DLD1 (cell line): ENCODE results near the gene UCK1.
"Not testable (repeated sequence)": the region's sequence is repeated elsewhere in the genome, so short reads cannot be mapped to it uniquely, and the experiment has no call there.

Experiments used
- in situ Hi-C: cut with HindIII; loops from 2 replicates; pipeline ENCODE4 v1.10.0; 2017; ENCODE audit warnings: low sequenced_read_pairs

The UCK1 gene

DNA sequence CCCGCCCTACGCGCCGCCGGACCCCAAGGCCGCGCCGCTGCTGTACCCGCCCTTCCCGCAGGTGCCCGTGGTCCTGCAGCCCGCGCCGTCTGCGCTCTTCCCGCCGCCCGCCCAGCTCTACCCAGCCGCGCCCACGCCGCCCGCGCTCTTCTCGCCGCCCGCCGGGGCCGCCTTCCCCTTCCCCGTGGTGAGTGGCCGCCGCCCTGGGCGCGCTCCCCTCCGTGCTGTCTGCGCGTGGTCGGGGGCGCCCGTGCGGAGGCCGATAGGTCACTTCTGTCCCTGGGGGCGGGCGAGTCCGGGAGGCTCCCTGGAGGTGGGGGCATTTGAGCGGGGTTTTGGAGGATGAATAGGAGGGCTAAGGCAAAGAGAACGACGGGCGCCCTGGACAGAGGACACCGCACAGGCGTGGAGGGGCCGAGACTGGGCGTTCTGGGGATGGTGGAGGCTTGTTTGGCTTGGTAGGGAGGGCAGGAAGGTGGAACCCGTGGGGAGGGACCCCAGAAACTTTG is 23.8 kb upstream of the UCK1 start:
- in situ Hi-C loops = no loop called here

DNA sequence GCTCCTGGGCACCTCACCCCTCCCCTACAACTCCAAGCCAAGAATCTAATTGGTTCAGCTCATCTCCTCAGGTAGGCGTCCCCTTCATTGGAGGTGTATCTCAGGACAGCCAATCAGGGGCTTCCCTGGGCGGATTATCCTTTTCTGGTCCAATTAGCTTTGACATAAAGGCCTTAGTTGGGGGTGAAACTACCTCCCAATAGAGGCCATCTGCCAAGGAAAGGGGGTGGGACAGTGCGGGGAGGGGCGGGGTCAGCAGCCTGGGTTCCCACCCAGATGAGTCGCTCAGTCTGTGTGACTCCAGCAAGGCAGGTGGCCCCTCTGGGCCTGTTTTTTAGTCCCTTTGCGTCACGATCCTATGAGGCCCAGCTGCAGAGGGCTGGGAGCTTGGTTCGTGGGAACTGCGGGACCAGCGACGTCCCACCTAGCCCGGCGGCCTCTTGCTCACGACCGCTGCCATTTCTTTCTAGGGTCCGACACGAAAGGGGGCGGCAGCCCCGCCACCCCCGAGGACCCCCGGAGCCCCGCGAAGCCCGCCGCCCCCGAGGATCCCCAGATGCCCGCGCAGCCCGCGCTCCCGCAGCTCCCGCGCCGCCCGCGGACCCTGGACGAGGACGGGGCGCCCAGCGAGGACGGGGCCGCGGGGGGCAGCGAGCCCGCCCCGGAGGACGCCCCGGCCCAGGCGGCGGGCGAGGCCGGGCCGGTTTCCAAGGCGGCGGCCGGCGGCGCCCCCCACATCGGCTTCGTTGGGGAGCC is 23.2 kb upstream of the UCK1 start:
- in situ Hi-C loops = no loop called here

DNA sequence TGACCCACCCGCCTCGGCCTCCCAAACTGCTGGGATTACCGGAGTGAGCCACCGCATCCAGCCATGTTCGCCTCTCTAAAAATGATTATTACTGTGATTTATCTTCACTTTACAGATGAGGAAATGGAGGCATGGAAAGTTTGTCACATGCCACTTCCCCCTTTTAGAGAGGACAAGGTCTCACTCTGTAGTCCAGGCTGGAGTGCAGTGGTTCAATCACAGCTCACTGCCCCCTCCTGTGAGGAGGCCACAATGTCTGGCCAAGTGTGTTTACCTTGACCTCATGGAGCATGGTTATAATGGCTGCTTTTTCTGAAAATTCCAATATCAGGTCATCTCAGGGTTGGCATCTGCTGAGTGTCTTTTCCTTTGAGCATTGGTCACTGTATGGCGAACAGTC is 21.0 kb upstream of the UCK1 start:
- in situ Hi-C loops = no loop called here

DNA sequence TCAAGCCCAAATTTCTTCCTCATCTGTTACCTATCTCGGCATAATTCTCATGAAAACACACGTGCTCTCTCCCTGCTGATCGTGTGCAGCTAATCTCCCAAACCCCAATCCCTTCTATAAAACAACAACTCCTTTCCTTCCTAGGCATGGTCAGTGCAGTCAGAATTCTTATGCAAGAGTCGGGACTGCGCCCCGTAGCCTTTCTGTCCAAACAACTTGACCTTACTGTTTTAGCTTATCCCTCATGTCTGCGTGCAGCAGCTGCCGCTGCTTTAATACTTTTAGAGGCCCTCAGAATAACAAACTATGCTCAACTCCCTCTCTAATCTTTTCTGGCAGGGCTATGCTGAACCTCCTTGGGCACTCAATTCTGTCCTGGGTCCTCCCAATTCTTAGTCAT is 19.4 kb upstream of the UCK1 start:
- in situ Hi-C loops = not testable (repeated sequence)

DNA sequence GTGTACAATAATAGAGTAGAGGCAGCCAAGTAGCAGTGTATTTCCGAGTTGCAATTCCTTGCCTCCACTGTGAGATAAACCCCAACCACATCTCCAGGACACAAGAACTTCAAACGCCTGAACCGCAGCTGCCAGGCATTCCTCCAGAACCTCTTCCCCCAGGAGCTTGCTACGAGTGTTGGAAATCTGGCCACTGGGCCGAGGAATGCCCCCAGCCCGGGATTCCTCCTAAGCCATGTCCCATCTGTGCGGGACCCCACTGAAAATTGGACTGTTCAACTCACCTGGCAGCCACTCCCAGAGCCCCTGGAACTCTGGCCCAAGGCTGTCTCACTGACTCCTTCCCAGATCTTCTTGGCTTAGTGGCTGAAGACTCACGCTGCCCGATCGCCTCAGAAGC is 18.1 kb upstream of the UCK1 start:
- in situ Hi-C loops = not testable (repeated sequence)

DNA sequence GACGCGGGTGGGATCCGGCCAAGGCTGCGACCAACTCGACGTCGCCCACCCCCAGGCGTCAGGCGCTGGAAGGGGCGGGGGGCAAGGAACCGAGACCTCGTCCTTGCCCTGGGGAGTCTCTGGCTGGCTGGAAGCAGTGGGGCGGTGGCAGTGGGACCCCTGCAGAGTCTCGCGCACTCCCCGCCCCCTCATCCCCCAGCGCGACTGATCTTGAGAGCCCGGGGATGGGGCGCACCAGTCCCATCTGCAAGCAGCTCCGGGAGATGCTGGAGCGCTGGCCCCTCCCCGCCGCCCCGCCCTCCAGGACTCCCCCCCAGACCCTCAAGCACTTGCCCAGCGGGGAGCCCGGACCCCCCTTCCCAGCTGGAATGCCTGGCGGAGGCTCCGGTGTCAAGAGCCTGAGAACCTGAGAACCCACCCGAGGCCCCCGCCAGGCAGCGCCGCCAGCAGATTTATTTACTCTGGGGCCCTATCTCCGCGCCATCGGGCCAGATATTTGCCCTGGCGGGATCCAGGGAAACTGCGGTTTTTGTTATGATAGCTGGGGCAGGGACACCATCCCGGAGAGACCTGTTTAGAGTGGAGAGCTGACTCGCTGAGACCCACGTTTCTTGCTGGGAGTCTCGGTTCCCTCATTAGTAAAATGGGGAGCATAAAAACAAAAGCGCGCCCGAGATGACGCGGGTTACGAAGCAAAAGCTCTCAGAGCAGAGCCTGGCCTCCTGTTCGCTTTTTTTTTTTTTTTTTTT is 15.4 kb upstream of the UCK1 start:
- in situ Hi-C loops = no loop called here

DNA sequence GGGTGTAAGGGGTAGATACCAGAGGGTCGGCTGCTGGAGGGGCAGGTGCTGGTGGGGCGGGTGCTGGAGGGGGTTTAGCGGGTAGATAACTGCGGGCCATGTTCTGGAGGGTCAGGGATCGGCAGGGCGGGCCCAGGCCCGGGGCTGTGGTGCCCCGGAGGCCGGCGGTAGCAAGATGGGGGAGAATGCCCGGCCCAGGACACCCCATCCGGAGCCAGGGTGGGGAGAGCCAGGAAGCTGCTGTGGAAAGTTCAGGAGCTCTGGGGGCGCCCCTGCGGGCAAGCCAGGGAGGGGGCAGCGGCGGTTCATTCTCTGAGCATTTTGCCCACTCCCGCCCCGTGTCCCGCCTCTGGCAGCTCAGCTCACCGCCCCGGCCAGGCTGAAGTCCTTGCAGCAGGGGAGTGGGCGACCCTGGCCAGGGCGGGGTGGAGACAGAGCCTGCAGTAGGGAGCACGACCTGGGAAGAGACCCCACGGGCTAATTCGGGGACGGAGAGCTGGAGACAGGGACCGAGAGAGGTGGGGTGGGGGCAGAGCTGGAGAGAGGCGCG is 14.8 kb upstream of the UCK1 start:
- in situ Hi-C loops = no loop called here

DNA sequence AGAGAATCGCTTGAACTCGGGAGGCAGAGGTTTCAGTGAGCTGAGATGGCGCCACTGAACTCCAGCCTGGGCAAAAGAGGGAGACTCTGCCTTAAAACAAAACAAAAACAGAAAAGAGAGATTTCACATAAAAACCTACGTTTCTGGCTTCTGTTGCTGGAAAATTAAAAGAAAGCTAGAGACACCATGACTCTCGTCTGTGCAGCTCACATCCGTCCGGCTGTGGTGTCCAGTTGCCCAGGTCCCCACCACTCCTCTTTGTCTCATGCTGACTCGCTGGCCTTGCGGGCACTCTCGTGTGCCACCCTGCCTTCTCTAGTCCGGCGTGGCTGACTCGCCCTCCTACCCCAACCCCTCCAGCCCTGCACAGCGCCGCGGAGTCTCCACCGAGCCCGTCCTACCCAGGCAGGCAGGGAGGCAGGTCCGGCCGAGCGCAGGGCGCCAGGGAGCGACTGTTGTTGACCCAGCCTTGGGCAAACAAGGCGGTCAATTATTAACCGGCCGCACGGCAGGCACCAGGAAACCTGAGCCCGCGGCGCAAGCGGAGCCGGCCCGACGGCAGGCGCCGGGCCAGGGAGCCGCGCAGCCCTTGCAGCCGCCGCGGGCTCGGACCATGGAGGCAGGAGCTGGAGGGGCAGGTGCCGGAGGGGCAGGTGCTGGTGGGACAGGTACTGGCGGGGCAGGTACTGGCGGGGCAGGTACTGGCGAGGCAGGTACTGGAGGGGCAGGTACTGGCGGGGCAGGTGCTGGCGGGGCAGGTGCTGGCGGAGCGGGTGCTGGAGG is 14.1 kb upstream of the UCK1 start, which contains the start of gene PRRT1B:
TSS of gene PRRT1B (plus strand) at position 521 of the 783 bp plus-strand sequence. CDS start at position 614, 93 bp downstream.
- in situ Hi-C loops = no loop called here

DNA sequence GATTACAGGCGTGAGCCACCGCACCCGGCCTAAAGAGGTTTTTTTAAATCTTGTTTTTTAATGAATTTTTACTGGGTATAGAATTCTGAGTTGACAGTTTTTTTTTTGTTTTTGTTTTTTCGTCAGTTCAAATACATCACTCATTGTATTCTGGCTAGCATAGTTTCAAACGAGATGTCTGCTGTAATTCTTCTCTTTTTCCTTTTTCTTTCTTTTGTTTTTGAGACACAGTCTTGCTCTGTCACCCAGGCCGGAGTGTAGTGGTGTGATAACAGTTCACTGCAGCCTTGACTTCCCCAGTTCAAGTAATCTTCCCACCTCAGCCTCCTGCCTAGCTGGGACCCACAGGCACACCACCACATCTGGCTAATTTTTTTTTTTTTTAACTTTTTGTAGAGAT is 12.1 kb upstream of the UCK1 start:
- in situ Hi-C loops = no loop called here

DNA sequence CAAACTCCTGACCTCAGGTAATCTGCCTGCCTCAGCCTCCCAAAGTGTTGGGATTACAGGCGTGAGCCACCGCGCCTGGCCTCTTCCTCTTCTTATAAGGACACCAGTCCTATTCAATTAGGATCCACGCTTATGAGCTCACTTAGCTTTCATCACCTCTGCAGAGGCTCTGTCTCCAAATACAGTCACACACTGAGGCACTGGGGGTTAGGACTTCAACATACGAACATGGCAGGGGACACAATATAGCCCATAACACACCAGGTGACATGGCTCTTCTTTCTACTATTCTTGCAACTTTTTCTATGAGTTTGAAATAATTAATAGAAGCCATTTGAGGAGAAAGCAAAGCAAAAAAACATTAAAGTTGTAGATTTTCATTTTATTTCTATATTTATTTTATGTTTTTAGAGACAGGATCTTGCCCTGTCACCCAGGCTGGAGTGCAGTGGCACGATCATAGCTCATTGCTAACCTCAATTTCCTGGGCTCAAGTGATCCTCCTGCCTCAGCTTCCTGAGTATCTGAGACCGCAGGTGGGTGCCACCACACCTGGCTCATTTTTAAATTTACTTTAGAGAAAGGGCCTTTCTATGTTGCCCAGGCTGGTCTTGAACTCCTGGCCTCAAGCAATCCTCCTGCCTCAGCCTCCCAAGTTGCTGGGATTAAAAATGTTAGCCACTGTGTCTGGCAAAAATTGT is 8.3 kb upstream of the UCK1 start:
- in situ Hi-C loops = no loop called here

DNA sequence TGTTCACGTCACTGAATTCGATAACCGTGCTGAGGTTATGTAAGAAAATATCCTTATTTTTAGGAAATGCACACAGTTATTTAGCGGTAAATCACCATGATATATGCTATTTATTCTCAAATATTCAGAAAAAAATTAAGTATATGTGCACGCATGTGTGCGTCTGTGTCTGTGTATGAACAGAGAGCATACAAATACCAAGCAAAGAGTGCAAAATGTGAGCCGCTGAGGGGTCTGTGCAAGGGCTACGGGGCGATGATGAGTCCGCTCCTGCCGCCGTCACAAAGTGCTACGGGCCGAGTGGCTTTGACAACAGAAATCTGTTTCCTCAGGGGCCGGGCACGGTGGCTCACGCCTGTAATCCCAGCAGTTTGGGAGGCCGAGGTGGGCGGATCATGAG is 6.9 kb upstream of the UCK1 start:
- in situ Hi-C loops = no loop called here

DNA sequence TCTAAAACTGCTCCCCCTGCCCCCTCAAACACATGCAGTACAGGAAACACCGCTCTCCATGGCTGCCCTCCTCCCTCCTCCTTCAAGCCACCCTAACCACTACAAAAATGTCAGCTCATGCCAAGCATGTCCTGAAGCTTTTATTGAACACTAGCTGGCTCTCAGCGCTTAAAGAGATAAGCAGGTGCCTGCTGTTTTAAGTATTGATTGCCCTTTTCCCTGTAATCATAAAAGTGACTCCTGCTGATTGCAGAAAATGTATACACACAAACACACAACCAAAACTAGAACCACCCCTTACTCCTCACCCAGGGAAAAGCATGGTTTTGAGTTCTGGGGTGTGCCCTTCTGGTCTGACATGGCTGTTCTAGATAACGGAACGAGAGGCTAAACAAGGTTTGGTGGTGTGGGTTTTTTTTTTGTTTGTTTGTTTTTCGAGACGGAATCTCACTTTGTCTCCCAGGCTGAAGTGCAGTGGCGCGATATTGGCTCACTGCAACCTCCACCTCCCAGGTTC is 3.7 kb upstream of the UCK1 start:
- in situ Hi-C loops = no loop called here

DNA sequence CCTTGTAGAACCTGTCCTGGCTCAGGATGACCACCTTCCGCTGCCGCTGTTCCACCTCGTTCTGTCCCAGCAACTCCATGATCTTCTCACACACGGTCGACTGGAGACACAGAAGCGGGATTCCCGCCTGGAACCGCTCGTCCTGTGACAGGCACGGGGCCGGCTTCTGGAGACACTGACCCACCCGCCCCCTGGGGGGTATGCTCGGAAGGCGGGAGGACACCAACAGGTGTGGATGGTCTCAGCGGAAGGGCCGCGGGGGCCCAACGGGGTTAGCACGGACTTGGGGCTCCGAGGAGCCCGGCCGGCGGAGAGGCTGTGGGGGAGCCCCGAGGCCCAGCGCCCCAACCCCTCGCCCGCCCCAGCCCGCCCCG is 530 bp downstream of the UCK1 start:
- in situ Hi-C loops = no loop called here

DNA sequence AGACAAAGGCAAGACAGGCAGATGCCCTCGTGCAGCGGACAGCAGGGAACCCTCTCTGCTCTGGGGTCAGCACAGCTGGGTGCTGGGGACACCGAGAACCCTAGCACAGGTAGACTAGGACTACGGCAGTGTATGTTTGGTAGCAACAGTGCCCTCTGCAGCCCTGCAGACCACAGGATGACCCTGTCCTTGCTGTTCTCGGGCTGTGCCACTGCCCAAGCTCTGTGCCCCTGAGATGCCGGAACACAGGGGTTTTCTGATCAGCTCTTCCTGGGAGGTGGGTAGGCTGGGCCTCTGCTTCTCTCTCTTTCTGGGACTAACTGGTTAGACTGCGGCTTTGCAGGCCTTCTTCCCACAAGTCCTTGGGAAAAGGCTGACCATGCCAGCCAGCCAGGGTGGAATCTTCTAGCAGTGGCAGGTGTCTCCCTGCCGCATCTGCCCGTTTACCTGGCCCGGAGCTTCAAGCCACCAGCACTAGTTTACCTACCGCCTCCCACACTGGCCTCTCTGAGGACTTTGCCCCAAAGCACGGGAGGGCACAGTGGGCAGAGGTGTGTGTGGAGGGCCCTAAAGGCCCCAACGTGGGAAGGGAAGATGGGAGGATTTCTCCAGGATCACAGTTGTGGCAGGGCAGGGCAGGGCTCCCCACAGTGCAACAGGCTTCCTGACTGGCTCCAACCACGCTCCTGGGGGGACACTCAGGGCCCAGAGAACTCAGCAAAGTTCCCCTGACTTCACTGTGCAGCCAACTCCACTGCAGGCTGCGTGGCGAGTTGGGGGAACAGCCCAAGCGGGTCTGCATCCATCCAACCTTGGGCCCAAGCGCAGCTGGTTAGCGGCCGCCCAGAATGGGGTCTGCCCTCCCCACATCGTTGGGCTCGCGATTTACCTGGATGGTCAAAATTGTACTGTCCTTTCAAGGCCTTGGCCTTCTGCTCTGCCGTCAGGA is 1.2 kb downstream of the UCK1 start:
- in situ Hi-C loops = no loop called here

DNA sequence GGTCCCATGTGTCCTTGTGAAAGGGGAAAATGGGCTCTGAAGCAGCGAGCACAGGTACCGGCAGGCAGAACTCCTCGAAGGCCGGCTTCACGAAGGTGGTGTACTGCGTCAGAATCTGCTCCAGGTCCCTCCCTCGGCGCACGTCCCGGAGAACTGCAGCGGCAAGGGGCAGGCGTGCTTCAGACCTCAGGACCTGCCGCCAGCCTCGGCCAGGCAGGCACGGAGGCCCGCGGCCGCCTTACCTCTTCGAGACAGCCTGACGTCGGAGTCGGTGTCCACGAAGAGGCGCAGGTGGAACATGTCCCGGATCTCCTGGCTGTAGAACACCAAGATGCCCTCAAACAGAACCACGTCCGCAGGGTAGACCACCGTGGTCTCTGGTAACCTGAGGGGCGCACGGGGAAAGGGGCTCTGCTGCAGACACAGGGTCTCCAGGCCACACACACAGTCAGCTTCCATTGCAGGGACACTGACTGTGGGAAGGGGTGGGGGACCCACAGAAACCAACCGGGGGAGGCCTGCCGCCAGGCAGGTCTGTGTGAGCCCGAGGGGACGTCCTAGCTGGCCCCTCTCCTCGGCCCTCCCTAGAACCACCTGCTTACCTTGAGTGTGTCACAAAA is 2.1 kb downstream of the UCK1 start:
- in situ Hi-C loops = no loop called here

DNA sequence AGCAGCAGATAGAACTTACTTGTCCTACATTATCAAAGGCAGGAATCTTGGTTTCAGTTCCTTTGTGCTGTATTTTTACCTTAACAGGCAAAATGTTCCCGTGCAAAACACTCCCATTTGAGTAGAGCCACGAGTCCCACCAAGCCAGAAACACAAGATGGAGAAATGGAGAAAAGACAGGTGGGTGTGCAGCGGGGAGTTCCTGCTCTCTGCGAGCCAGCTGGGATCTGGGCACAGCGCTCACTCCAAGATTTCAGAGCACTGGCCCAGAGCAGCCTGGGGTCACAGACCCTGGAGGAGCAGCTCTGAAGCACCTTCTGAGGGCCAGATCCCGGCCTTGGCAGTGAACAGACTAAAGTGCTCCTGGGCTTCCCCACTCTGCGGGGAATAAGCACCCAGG is 2.9 kb downstream of the UCK1 start:
- in situ Hi-C loops = no loop called here

DNA sequence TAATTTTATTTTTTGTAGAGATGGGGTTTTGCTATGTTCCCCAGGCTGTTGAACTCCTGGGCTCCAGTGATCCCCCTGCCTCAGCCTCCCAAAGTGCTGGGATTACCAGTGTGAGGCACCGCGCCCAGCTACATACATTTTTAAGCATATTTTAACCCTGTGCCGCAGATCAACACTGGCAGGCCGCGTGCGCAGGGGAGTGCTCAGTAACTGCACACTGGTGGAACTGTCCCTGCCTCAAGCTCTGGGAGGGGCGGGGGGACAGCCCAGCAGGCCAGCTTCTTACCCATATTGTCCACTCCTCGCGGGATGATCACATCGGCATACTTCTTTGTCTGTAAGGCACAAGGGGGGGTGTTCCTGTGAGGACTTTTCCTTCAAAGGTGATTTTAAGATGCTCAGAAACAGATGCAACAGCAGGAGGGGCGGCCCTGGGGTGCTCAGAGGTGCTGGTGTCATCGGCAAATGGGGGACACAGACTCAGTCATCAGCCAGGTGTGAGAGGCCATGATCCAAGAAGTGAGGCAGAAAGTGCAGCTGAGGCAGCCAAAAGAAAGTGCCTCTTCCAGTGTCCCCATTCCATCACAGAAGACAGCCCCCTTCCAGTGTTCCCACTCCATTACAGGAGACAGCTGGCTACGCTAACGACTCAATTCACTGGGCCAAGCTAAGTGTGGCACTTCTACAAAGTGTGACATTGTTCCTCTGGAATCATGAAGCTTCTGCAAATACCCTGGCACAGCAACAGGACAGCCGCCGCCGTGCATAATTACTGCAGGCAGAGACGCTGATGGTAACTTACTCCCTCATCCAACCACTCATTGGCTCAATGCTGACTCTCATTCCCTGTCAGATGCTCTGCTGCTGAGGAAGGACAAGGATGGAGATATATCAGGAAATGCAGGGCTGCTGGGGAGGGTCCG is 5.2 kb downstream of the UCK1 start:
- in situ Hi-C loops = no loop called here
